GM12891 (cell line): Measurements from ENCODE around the gene SMIM36.

Source experiments
- DNase-seq: peaks from one replicate; pipeline ENCODE4 v3.0.0; 2011; ENCODE audit warnings: low spot score; ENCODE audit not compliant: insufficient read length
- FAIRE-seq: peaks from 2 replicates; lab custom pipeline; 2011; peaks lifted over from hg19 to GRCh38; lab: Jason Lieb, UNC
- PAX5 ChIP-seq: IDR thresholded peaks from 2 replicates; pipeline ENCODE4 v1.6.1; 2011; ENCODE audit warnings: low read length, moderate library complexity, mild to moderate bottlenecking; ENCODE audit not compliant: insufficient read depth, severe bottlenecking
- POLR2A ChIP-seq: IDR thresholded peaks from 2 replicates; pipeline ENCODE4 v1.6.1; 2011; ENCODE audit warnings: low read depth, low read length, control low read depth
- POLR2AphosphoS5 ChIP-seq: IDR thresholded peaks from 2 replicates; pipeline ENCODE4 v1.6.1; 2011; ENCODE audit warnings: low read depth, low read length, control low read depth
- POU2F2 ChIP-seq: IDR thresholded peaks from 2 replicates; pipeline ENCODE4 v1.6.1; 2011; ENCODE audit warnings: low read depth, mild to moderate bottlenecking, control low read depth, low read length, moderate library complexity
- SPI1 ChIP-seq: IDR thresholded peaks from 2 replicates; pipeline ENCODE4 v1.6.1; 2011; ENCODE audit warnings: low read depth, low read length, control low read depth
- TAF1 ChIP-seq: IDR thresholded peaks from 2 replicates; pipeline ENCODE4 v1.6.1; 2011; ENCODE audit warnings: low read depth, low read length, control low read depth

The SMIM36 gene

GRCh38 chr17:55443904-55444303 lies 67.3 kb downstream of the SMIM36 start:
- no peak for FAIRE-seq
- no peak for TF ChIP-seq PAX5
- TF ChIP-seq POU2F2 = no peak
- TF ChIP-seq TAF1 = no peak
- TF ChIP-seq POLR2AphosphoS5 = no peak
- DNase-seq = no peak

GRCh38 chr17:55442953-55443683 lies 68.1 kb downstream of the SMIM36 start:
- no peak for TF ChIP-seq TAF1
- no peak for TF ChIP-seq POU2F2
- no peak for TF ChIP-seq PAX5
- no peak for TF ChIP-seq POLR2A
- FAIRE-seq (no peak), DNase-seq (no peak)

GRCh38 chr17:55442462-55442861 lies 68.8 kb downstream of the SMIM36 start:
- DNase-seq (no peak), FAIRE-seq (no peak)
- TF ChIP-seq POLR2AphosphoS5 = no peak

DNA sequence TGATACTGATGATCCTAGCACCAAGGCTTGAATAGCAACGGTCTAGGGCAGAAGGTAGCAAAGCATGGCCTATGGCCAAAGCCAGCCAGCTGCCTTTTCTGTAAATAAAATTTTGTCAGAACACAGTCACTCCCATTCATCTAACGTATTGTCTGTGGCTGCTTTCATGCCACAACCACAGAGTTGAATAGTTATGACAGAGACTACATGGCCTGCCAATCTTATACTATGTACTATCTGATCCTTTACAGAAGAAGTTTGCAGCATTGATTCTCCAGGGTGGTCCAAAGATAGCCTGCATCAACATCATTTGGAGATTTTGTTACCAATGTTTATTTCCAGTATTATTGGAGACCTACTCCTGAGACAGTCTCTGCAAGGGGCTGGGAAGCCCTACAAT lies 69.7 kb downstream of the SMIM36 start:
- peak; percentile 5 for FAIRE-seq
- no peak for DNase-seq
- no peak for TF ChIP-seq POLR2AphosphoS5
- TF ChIP-seq PAX5 = no peak
- TF ChIP-seq TAF1 = no peak
- TF ChIP-seq POU2F2 = no peak
- no peak for TF ChIP-seq POLR2A
- TF ChIP-seq SPI1 = no peak

DNA sequence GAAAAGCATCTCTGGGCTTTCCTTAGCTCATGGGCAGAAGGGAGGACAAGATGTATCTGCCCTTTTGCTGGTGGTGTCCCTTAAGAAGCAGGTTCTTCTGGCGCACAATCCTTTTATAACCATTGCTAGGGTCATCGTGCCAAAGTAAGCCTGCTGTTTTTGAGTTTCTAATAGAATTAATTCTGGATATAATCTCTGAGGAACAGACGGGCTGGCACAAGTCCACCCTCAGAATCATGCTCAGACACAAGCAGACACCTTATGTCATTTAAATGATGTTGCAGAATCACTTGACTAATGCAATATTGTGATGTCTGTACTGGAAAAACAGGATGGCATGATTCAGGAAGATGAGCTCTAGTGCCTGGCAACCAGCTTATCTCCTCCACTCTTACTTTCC lies 70.9 kb downstream of the SMIM36 start:
- DNase-seq (no peak), FAIRE-seq (no peak)
- TF ChIP-seq PAX5 (no peak), SPI1 (no peak), POU2F2 (no peak), POLR2AphosphoS5 (no peak), POLR2A (no peak), TAF1 (no peak)

DNA sequence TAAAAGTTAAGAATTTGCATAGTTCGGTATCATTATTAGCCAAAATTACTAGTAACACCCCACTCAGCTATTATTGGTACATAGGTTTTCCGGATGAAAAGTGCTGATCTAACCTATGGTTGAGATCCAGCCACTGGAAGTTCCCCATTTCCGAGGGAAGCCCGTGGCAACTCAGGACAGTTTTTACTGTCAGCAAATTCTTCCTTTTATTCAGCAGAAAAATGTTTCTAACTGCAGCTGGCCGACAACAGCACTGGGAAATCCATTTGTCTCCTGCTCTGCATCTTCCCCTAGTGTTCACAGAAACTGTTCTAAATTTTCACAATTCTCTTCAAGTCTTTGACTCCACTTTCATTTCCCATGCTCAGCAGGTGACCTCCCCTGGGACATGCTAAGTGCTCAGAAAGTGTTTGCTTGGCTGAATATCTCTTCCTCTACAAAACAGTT lies 74.1 kb downstream of the SMIM36 start:
- no peak for TF ChIP-seq POLR2AphosphoS5
- TF ChIP-seq PAX5 = no peak
- peak; percentile 79 for TF ChIP-seq POU2F2
- peak; percentile 44 for TF ChIP-seq SPI1
- TF ChIP-seq TAF1 = no peak
- no peak for TF ChIP-seq POLR2A
- FAIRE-seq = peak; percentile 61
- no peak for DNase-seq

DNA sequence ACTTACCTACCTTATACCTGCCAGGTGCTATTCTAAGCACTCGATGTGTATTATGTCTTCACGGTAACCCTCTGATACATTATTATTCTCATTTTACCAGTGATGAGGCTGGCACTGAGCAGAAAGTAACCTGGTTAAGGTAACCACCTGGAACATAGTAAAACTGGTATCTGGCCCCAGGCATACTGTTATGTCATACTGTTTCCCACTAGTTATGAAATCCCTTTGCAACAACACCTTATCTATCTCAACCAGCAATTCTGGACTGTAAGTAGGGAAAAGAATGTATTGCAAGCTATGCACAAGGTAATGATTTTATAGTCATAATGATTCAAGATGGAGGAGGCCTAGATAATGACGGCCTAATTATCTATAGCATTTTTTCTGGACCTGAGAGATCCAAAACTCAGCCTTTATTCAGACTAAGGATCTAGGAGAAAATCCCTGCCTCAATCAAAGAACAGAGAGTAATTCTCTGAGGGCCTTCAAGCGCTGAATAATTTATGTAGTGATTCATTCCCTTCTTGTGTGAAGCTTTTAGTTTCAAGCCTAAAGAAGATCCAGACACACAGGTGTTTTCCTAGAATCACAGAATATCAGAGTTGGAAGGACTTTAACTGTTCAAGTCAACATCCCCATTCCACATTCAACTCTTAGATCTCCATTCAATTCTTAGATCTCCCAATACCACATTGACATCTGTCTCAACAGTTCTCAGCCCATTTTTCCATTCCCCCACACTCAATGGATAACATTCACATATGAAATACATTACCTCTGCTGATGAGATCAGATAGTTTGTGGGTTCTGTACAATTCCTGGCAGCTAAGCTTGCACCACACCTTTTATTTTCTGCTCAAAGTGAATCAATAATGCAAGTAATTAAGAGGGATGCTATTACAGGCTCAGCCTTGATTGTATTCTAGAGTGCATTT lies 74.8 kb downstream of the SMIM36 start:
- TF ChIP-seq POLR2A (no peak), TAF1 (no peak), POU2F2 (no peak), SPI1 (no peak), PAX5 (no peak), POLR2AphosphoS5 (no peak)
- no peak for DNase-seq
- peak; percentile 41 for FAIRE-seq

DNA sequence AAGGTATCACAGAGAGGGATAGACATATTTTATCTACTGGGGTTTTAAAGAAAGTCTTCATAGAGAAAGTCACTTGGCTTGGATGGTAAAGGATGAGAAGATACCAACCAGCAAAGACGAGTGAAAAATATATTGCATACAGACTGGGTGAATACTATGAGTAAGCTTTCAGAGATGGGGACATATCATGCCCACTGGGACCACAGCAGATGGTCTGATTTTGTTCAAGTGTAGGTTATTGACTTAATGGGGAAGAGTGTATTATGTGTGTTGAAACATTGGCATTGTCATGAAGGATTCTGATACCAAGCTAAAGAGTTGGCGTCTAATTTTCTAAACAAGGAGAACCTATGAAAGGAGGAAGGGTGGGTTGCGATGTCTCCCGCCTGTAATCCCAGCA lies 75.8 kb downstream of the SMIM36 start:
- no peak for DNase-seq
- no peak for FAIRE-seq
- TF ChIP-seq POLR2A = no peak
- no peak for TF ChIP-seq POU2F2
- no peak for TF ChIP-seq TAF1
- TF ChIP-seq POLR2AphosphoS5 = no peak
- no peak for TF ChIP-seq SPI1
- no peak for TF ChIP-seq PAX5

DNA sequence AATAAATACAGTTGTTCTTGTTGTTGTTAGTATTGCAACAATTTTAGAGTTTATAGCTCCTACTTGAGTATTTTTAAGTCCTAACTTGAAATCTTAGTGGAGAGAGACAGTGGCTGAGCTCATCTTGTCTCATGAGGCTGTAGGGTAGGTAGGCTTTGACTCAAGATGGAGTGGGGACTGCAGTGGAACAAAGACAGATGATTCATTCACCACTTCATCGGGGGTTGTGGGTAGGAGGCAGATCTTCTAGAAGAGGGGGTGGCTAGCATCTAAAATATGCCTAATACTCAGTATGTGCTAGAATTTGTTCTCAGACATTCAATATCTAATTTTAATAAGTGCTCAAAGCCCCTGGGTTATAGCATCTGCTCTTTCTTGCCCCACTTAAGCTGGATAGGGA lies 76.5 kb downstream of the SMIM36 start:
- FAIRE-seq = no peak
- TF ChIP-seq PAX5 (no peak), TAF1 (no peak), POU2F2 (no peak), SPI1 (no peak), POLR2A (no peak), POLR2AphosphoS5 (no peak)
- DNase-seq = no peak

DNA sequence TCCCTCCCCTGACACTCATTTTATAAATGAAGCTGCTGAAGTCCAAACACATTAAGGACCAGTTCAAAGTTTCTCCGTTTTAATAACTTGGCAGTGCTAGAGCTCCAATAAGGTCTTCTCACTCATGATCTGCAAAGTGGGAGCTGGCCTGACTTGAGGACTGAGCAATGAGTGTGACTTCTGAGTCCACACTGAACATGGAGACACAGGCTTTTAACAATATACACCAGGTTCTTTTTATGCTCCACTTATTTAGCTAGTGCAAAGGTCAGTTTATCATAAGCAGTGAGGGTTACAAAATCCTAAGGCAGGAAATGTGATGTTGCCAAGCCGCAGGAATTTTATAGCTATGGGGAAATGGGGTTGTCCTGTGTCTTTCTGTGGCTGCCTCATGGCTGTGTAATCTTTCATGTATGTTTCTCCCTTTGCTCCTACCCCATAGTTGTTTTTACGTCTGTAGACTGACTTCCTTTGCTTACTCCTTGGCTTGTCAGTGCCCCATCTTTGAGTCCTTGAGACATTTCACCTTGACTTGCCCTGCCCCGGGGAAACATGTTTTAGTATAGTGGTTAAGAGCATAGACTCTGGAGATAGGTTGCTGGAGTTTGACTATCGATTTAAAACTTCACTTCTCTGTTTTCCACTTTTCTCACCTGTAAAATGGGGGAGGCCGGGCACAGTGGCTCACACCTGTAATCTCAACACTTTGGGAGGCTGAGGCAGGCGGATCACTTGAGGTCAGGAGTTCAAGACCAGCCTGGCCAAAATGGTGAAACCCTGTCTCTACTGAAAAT lies 77.4 kb downstream of the SMIM36 start:
- no peak for TF ChIP-seq POLR2AphosphoS5
- TF ChIP-seq POU2F2 = no peak
- TF ChIP-seq POLR2A = no peak
- TF ChIP-seq TAF1 = no peak
- no peak for TF ChIP-seq SPI1
- no peak for TF ChIP-seq PAX5
- DNase-seq (no peak), FAIRE-seq (no peak)
